H1 (cell line): ENCODE results near the gene WNT11. TPM values are rescaled to one million over a fixed set of nuclear protein-coding genes. Genes with fewer than 3 reads are reported as not detected.

Source experiments
- CTCF ChIA-PET: fragments of 300-600 bp; sonication (Branson Sonifier 250); formaldehyde crosslinking; loops from one replicate; lab custom pipeline; 2021; ENCODE audit not compliant: partially characterized antibody; lab: Charles Lee
- POLR2A ChIA-PET: fragments of 300-600 bp; sonication (Branson Sonifier 250); formaldehyde crosslinking; loops from one replicate; lab custom pipeline; 2021; ENCODE audit warnings: inconsistent platforms; ENCODE audit not compliant: partially characterized antibody; lab: Charles Lee
- DNase-seq, 2 experiments: peaks; one replicate each; pipeline versions ENCODE4 v3.0.0 to v3.0.0-alpha.2; 2010 to 2022; ENCODE audit warnings: low spot score in 2 of 2, low read depth in 1 of 2, mixed read lengths in 1 of 2
- FAIRE-seq: peaks from 2 replicates; lab custom pipeline; 2011; peaks lifted over from hg19 to GRCh38; lab: Jason Lieb, UNC
- H2AFZ ChIP-seq: 2 replicates; pipeline ENCODE4 v1.8.1; 2012; ENCODE audit warnings: low read length, inconsistent platforms
- H2AK5ac ChIP-seq: 2 replicates; pipeline ENCODE4 v1.6.1; 2013; ENCODE audit warnings: low read depth, low read length
- H2BK120ac ChIP-seq: replicated peaks from 2 replicates; pipeline ENCODE3; 2013; ENCODE audit warnings: low read depth, low read length, inconsistent platforms
- H2BK12ac ChIP-seq: 2 replicates; pipeline ENCODE4 v1.6.1; 2013; ENCODE audit warnings: low read depth, low read length
- H2BK15ac ChIP-seq: 2 replicates; pipeline ENCODE4 v1.6.1; 2013; ENCODE audit warnings: low read length
- H2BK20ac ChIP-seq: 2 replicates; pipeline ENCODE4 v1.6.1; 2013; ENCODE audit warnings: low read length
- H2BK5ac ChIP-seq: 2 replicates; pipeline ENCODE4 v1.6.1; 2013; ENCODE audit warnings: low read depth, low read length
- H3K14ac ChIP-seq: 2 replicates; pipeline ENCODE4 v1.6.1; 2013; ENCODE audit warnings: inconsistent platforms; ENCODE audit not compliant: insufficient read length
- H3K18ac ChIP-seq: 2 replicates; pipeline ENCODE4 v1.6.1; 2013; ENCODE audit warnings: low read length; ENCODE audit errors: extremely low read depth
- H3K23ac ChIP-seq: 2 replicates; pipeline ENCODE4 v1.6.1; 2013; ENCODE audit warnings: inconsistent platforms; ENCODE audit not compliant: insufficient read length
- H3K23me2 ChIP-seq: 2 replicates; pipeline ENCODE4 v1.6.1; 2013; ENCODE audit warnings: low read depth, low read length
- H3K27ac ChIP-seq: 2 replicates; pipeline ENCODE4 v1.6.1; 2011; ENCODE audit warnings: low read depth, low read length, inconsistent platforms
- H3K27me3 ChIP-seq, 4 experiments: replicated peaks in 1 of 4; 1 replicate in 1 of 4; 2 replicates in 3 of 4; pipeline versions ENCODE4 v1.6.1 to v1.8.1; 2011 to 2013; ENCODE audit warnings: low read length in 3 of 4, mild to moderate bottlenecking in 3 of 4, inconsistent platforms in 2 of 4, mixed read lengths in 2 of 4, moderate library complexity in 1 of 4; ENCODE audit not compliant: control insufficient read depth in 3 of 4, insufficient read depth in 3 of 4; ENCODE audit errors: extremely low read depth in 1 of 4
- H3K36me3 ChIP-seq, 4 experiments: 2 replicates each; pipeline versions ENCODE4 v1.6.1 to v1.8.1; 2011 to 2013; ENCODE audit warnings: mild to moderate bottlenecking in 4 of 4, low read length in 3 of 4, moderate library complexity in 2 of 4, control low read depth in 1 of 4, inconsistent platforms in 1 of 4; ENCODE audit not compliant: insufficient read depth in 4 of 4, control insufficient read depth in 2 of 4
- H3K4ac ChIP-seq: replicated peaks from 2 replicates; pipeline ENCODE3; 2013; ENCODE audit warnings: low read length, low read depth, mixed read lengths, inconsistent platforms; ENCODE audit not compliant: insufficient read length
- H3K4me1 ChIP-seq, 4 experiments: replicated peaks in 1 of 4; 1 replicate in 1 of 4; 2 replicates in 3 of 4; pipeline versions ENCODE4 v1.6.1 to v1.8.1; 2011 to 2013; ENCODE audit warnings: low read length in 3 of 4, inconsistent platforms in 2 of 4, mixed read lengths in 1 of 4; ENCODE audit not compliant: insufficient read depth in 4 of 4, control insufficient read depth in 3 of 4
- H3K4me2 ChIP-seq, 2 experiments: 2 replicates each; pipeline versions ENCODE4 v1.6.1 to v1.8.1; 2011 to 2013; ENCODE audit warnings: low read depth in 2 of 2, low read length in 2 of 2, control low read depth in 1 of 2, inconsistent platforms in 1 of 2, mild to moderate bottlenecking in 1 of 2; ENCODE audit not compliant: insufficient read depth in 1 of 2
- H3K4me3 ChIP-seq, 4 experiments: fragments of 200-600, 300-600 bp in 1 of 4; sonication (generic), shearing (Covaris generic), sonication (Bioruptor Twin) in 1 of 4; 2 replicates each; pipeline versions ENCODE4 v1.5.1 to v1.8.1; 2011 to 2016; ENCODE audit warnings: low read length in 4 of 4, low read depth in 3 of 4, control low read depth in 2 of 4, inconsistent platforms in 2 of 4, mild to moderate bottlenecking in 2 of 4, mixed read lengths in 1 of 4, moderate library complexity in 1 of 4; ENCODE audit not compliant: insufficient read depth in 2 of 4; ENCODE audit errors: extremely low read depth in 1 of 4
- H3K56ac ChIP-seq: replicated peaks from 2 replicates; pipeline ENCODE3; 2013; ENCODE audit warnings: low read depth, mild to moderate bottlenecking, mixed read lengths, low read length, inconsistent platforms; ENCODE audit not compliant: insufficient read length
- H3K79me1 ChIP-seq: 2 replicates; pipeline ENCODE4 v1.6.1; 2013; ENCODE audit warnings: low read depth, low read length, control low read depth
- H3K79me2 ChIP-seq, 2 experiments: 2 replicates each; pipeline versions ENCODE4 v1.6.1 to v1.8.1; 2012 to 2013; ENCODE audit warnings: low read length in 2 of 2, mild to moderate bottlenecking in 2 of 2, inconsistent platforms in 1 of 2; ENCODE audit not compliant: insufficient read depth in 2 of 2, control insufficient read depth in 1 of 2
- H3K9ac ChIP-seq, 4 experiments: replicated peaks in 1 of 4; 1 replicate in 1 of 4; 2 replicates in 3 of 4; pipeline versions ENCODE4 v1.6.1 to v1.8.1; 2011 to 2013; ENCODE audit warnings: low read depth in 3 of 4, low read length in 3 of 4, control low read depth in 2 of 4, mild to moderate bottlenecking in 2 of 4, moderate library complexity in 2 of 4, inconsistent platforms in 1 of 4; ENCODE audit errors: extremely low read depth in 1 of 4
- H3K9me3 ChIP-seq, 2 experiments: 2 replicates each; pipeline versions ENCODE4 v1.6.1 to v1.8.1; 2012 to 2013; ENCODE audit warnings: mild to moderate bottlenecking in 2 of 2, moderate library complexity in 2 of 2, control low read depth in 1 of 2, inconsistent platforms in 1 of 2, low read depth in 1 of 2, low read length in 1 of 2, mixed read lengths in 1 of 2; ENCODE audit not compliant: insufficient read depth in 2 of 2
- H4K20me1 ChIP-seq, 2 experiments: replicated peaks in 1 of 2; 2 replicates each; pipeline versions ENCODE3 to v1.8.1; 2011 to 2013; ENCODE audit warnings: inconsistent platforms in 2 of 2, low read length in 2 of 2, mild to moderate bottlenecking in 1 of 2; ENCODE audit not compliant: insufficient read depth in 2 of 2, control insufficient read depth in 1 of 2
- H4K5ac ChIP-seq: 2 replicates; pipeline ENCODE4 v1.6.1; 2013; ENCODE audit warnings: low read length, low read depth, mixed read lengths, inconsistent platforms; ENCODE audit not compliant: insufficient read length
- H4K8ac ChIP-seq: 2 replicates; pipeline ENCODE4 v1.8.0; 2013; ENCODE audit warnings: mild to moderate bottlenecking, moderate library complexity, low read length, inconsistent platforms; ENCODE audit not compliant: insufficient read depth; ENCODE audit errors: extremely low read depth
- H4K91ac ChIP-seq: replicated peaks from 2 replicates; pipeline ENCODE3; 2013; ENCODE audit warnings: low read length, mixed read lengths, inconsistent platforms; ENCODE audit not compliant: insufficient read length
- GABPA ChIP-seq: IDR thresholded peaks from 2 replicates; pipeline ENCODE4 v1.6.1; 2011; ENCODE audit warnings: mild to moderate bottlenecking, low read length, moderate library complexity, borderline replicate concordance; ENCODE audit not compliant: insufficient read depth
- RAD21 ChIP-seq, 2 experiments: IDR thresholded peaks in 1 of 2; conservative IDR thresholded peaks in 1 of 2; 2 replicates each; pipeline ENCODE4 v1.6.1; 2011; ENCODE audit warnings: low read depth in 2 of 2, low read length in 2 of 2, improper control_type of control experiment in 1 of 2, inconsistent platforms in 1 of 2, mild to moderate bottlenecking in 1 of 2, moderate library complexity in 1 of 2
- RBBP5 ChIP-seq: IDR thresholded peaks from 2 replicates; pipeline ENCODE4 v1.7.1; 2012; ENCODE audit warnings: low read depth, mild to moderate bottlenecking, inconsistent platforms, low read length, moderate library complexity, borderline replicate concordance
- SUZ12 ChIP-seq: fragments of 200-600 bp; sonication (generic); IDR thresholded peaks from 2 replicates; pipeline ENCODE4 v1.6.1; 2012; ENCODE audit warnings: mild to moderate bottlenecking, inconsistent platforms, low read length, moderate library complexity, mixed read lengths
- WGBS, 2 experiments: shearing (Covaris generic) in 1 of 2; methylation state at CpG; one replicate each; pipeline versions ENCODE4 v1.1.6 to v1.1.7; 2013 to 2015; ENCODE audit warnings: low lambda C conversion rate in 2 of 2, mixed read lengths in 2 of 2, inconsistent platforms in 1 of 2, low coverage in 1 of 2, missing lambda C conversion rate in 1 of 2; ENCODE audit not compliant: insufficient replicate concordance in 2 of 2, insufficient coverage in 1 of 2, insufficient read length in 1 of 2; ENCODE audit errors: extremely low coverage in 1 of 2, missing lambda C conversion rate in 1 of 2; 5-methylcytosine and 5-hydroxymethylcytosine counted together
- polyA plus RNA-seq, 7 experiments: library from polyadenylated mRNA; depleted of rRNA in 3 of 7; stranded (reverse) in 5 of 7; unstranded in 2 of 7; fragments of >200 nt in 5 of 7; fragments of 200-250 nt in 2 of 7; gene quantifications; 1 replicate in 5 of 7; 2 replicates in 1 of 7; 4 replicates in 1 of 7; pipeline versions ENCODE4 v1.2.1 to v1.2.3, GENCODE V29; 2011 to 2013; ENCODE audit warnings: missing spikeins in 2 of 7, mixed read lengths in 2 of 7
- total RNA-seq: library from RNA; stranded (reverse); fragmentation: NEBNext Ultra II Directional; extraction: Animal tissue kit (Norgen Biotek cat#: 25700); gene quantifications from 2 replicates; pipeline ENCODE4 v1.2.1, GENCODE V29; 2021

WNT11 gene
- total and polyA plus RNA-seq, 2 of the 8 experiments (the other 6 are each of a cell fraction or from before 2014, with no cell fraction given) = 0.11 to 0.45 TPM

DNA sequence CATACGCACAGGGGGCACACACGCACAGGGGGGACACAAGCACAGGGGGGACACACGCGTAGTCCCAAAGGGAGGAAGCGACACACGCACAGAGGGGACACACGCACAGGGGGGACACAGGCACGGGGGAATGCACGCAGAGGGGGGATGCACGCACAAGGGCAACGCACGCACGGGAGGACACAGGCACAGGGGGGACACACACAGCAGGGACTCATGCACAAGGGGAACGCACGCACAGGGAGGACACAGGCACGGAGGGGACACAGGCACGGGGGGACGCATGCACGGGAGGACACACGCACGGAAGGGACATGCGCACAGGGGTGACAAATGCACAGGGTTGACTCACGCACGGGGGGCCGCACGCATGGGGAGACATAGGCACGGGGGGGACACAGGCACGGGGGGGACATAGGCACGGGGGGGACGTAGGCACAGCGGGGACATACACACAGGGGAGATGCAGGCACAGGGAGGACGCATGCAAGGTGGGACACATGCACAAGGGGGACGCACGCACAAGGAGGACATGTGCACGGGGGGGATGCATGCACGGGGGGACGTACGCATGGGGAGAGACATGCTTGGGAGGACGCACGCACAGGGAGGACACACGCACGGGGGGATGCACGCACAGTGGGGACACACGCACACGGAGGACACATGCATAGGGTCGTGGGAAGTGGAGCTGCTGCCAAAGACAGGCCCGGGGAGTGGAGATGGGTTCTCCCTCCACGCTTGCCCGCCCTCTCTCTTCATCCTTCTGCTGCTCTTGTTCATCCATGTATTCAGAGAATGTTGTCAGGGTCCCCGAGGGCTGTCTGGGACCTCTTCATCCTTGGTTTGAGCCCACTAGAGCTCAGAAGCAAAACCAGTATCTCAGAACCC lies 41.2 kb downstream of the WNT11 start:
- 91% methylated on average over 19 of the region's 50 CpGs; no CpG with 5 or more reads in 1 of the 2 experiments for WGBS, 2 experiments
- FAIRE-seq (no peak), DNase-seq (no peak)
- H3K79me1 ChIP-seq = no peaks in the 10 kb centered on the region
- H2BK15ac ChIP-seq = no peak overlapping the region
- H3K27me3 ChIP-seq = peaks cover 9 to 52% (median 27%) of the 10 kb centered on the region in 4 experiments
- no peaks in the 10 kb centered on the region for H3K36me3 ChIP-seq
- H2AFZ ChIP-seq = no peak overlapping the region
- no peak overlapping the region for H3K18ac ChIP-seq
- no peak overlapping the region for H4K91ac ChIP-seq
- no peak overlapping the region for H3K4me3 ChIP-seq
- no peak overlapping the region for H2BK20ac ChIP-seq
- H4K8ac ChIP-seq = peak overlapping the region; percentile 35; the same call in 1 of the 2 replicates
- H4K20me1 ChIP-seq = peaks cover 0 to 5% of the 10 kb centered on the region in 2 experiments
- no peak overlapping the region for H2BK120ac ChIP-seq
- no peak overlapping the region for H3K4me2 ChIP-seq
- H3K4me1 ChIP-seq = peaks cover 0 to 3% (median under 1%) of the 10 kb centered on the region in 4 experiments; a peak in 3 of 7 replicates
- POLR2A ChIA-PET = interaction anchor here (0.8 kb wide), 1 partner anchor 37 kb away, joined by 4 read pairs; no protein-coding TSS in a partner anchor
- H2AK5ac ChIP-seq = no peak overlapping the region
- H3K27ac ChIP-seq = no peak overlapping the region
- H3K9ac ChIP-seq = no peak overlapping the region
- no peak overlapping the region for H3K14ac ChIP-seq
- no peak overlapping the region for H4K5ac ChIP-seq
- no peaks in the 10 kb centered on the region for H3K79me2 ChIP-seq
- CTCF ChIA-PET = interaction anchor here (1.4 to 1.9 kb wide), 2 partner anchors 13 to 268 kb away, joined by 5 to 9 read pairs; no protein-coding TSS in a partner anchor
- no peaks in the 10 kb centered on the region for H3K23me2 ChIP-seq
- H3K4ac ChIP-seq = no peak overlapping the region
- no peak overlapping the region for H3K23ac ChIP-seq
- H2BK12ac ChIP-seq = no peak overlapping the region
- no peak overlapping the region for H2BK5ac ChIP-seq
- no peak overlapping the region for H3K56ac ChIP-seq
- no peaks in the 10 kb centered on the region for H3K9me3 ChIP-seq
- TF ChIP-seq RAD21 (IDR thresholded peaks at IDR 0.05 in 1 of 2, conservative IDR thresholded peaks at IDR 0.05 in 1 of 2; ENCODE audit: low read depth in 2 of 2, low read length in 2 of 2) (no peak), GABPA (no peak), SUZ12 (no peak), RBBP5 (no peak)
